ENCODE results near the gene CYTH1.

DNA sequence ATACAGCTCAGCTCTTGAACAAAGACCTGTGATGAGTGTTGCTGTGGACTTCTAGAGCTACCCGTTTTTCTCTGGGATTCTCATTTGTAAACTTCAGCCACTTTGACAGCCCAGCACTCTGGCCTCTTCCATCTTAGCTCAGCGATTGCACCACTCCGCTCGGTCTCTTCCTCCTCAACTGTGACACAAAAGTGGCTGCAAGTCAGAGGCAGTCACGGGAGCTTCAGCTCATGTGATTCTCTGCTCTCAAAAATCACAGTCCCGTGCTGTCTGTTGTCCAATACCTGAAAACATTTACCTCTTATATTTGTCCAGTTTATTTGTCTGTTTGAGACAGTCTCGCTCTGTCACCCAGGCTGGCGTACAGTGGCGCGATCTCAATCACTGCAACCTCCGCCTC, 129.2 kb downstream of the CYTH1 start:
- TF ChIP-seq CTCF (IDR thresholded peaks at IDR 0.05) = no peak
- TF ChIP-seq POLR2AphosphoS5 (IDR thresholded peaks at IDR 0.05; ENCODE audit: low read depth, low read length) = no peak
- TF ChIP-seq, protein P1, sequence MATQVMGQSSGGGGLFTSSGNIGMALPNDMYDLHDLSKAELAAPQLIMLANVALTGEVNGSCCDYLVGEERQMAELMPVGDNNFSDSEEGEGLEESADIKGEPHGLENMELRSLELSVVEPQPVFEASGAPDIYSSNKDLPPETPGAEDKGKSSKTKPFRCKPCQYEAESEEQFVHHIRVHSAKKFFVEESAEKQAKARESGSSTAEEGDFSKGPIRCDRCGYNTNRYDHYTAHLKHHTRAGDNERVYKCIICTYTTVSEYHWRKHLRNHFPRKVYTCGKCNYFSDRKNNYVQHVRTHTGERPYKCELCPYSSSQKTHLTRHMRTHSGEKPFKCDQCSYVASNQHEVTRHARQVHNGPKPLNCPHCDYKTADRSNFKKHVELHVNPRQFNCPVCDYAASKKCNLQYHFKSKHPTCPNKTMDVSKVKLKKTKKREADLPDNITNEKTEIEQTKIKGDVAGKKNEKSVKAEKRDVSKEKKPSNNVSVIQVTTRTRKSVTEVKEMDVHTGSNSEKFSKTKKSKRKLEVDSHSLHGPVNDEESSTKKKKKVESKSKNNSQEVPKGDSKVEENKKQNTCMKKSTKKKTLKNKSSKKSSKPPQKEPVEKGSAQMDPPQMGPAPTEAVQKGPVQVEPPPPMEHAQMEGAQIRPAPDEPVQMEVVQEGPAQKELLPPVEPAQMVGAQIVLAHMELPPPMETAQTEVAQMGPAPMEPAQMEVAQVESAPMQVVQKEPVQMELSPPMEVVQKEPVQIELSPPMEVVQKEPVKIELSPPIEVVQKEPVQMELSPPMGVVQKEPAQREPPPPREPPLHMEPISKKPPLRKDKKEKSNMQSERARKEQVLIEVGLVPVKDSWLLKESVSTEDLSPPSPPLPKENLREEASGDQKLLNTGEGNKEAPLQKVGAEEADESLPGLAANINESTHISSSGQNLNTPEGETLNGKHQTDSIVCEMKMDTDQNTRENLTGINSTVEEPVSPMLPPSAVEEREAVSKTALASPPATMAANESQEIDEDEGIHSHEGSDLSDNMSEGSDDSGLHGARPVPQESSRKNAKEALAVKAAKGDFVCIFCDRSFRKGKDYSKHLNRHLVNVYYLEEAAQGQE (IDR thresholded peaks at IDR 0.05; ENCODE audit: insufficient read depth in 1 of 2, low read depth in 2 of 2, low read length in 1 of 2) = no peak
